Loucy (cell line): ENCODE measurements around the gene FGF2.

ENCODE experiments used
- CTCF ChIP-seq: fragments of 200-600 bp; sonication (generic); conservative IDR thresholded peaks from 2 replicates; pipeline ENCODE4 v1.5.1; 2014; ENCODE audit warnings: mild to moderate bottlenecking, antibody characterized with exemption, low read length
- EZH2phosphoT487 ChIP-seq: fragments of 200-600 bp; IDR thresholded peaks from 2 replicates; pipeline ENCODE4 v1.6.1; 2018; ENCODE audit warnings: antibody characterized with exemption, mild to moderate bottlenecking, moderate library complexity, borderline replicate concordance

- TF ChIP-seq CTCF (no peak), EZH2phosphoT487 (no peak)
Measured at GRCh38 chr4:122823476-122823875, 3.2 kb upstream of the FGF2 start.
